GM19372 (cell line): ENCODE data around the gene ULK2.
"Not testable (repeated sequence)": the region's sequence is repeated elsewhere in the genome, so short reads cannot be mapped to it uniquely, and the experiment has no call there.

Experiments
- ATAC-seq: cut with Tn5 transposase; IDR thresholded peaks from one replicate; pipeline ENCODE4 v1.9.1; 2021; ENCODE audit warnings: mild to moderate bottlenecking, low read depth, moderate library complexity; ENCODE audit not compliant: unreplicated experiment

ULK2 gene

DNA sequence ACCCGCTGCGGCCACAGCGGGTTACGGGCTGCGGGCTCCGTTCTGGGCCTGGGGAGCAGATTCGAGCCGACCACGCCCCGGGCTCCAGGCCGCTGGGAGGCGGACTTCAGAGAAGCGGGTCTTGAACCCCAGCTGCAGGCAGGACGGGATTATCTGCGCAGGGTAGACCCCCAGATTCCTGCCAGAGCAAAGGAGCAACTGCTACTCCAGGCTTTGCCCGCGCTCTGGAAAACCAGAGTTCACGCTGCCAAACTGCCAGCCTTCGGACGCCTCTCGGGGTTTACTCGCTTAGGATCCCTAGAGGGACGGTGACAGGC lies 301 bp upstream of the ULK2 start:
- no peak for ATAC-seq

DNA sequence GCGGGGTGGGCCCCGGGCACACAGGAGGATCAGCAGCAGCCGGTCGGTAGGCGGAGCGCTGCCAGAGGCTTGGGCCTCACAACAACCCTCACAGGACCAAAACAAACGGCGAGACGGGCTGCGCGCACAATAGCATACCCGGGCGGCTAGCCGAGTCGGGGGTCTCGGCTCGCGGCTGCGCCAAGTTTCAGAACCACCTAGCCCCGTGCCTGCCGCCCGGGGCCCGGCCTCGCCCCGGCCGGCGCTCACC lies 732 bp downstream of the ULK2 start:
- ATAC-seq = no peak

DNA sequence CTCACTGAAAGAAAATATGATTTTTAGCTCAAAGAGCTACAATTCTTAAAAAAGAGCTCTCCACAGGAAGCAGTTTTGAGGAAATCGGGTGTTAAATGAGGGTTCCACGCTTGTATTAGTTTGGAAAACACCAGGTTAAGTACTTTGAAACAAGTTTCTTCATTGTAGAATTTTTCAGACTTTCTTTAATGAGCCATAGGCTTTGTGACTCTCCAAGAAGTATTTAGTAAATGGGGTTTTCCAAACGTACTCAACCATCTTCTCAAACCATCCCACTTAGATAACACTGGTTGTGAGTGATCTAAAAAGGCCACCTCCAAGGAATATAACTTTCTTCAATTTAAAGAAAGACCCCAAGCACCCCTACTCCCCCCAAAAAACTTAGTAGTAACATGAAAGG lies 2.7 kb downstream of the ULK2 start:
- ATAC-seq = no peak

DNA sequence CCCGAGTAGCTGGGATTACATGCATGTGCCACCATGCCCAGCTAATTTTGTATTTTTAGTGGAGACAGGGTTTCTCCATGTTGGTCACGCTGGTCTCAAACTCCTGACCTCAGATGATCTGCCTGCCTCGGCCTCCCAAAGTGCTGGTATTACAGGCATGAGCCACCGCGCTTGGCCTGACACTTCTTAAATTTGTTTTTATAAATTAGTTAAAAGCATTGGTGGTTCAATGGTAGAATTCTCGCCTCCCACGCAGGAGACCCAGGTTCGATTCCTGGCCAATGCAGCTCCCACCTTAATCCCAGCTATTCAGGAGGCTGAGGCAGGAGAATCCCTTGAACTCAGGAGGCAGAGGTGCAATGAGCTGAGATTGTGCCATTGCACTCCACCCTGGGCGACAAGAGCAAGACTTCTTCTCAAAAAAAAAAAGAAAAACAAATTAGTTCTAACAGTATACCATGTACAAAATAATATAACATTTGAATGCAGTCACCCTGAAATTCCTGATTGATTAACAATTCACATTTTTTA lies 7.0 kb downstream of the ULK2 start:
- ATAC-seq = not testable (repeated sequence)

DNA sequence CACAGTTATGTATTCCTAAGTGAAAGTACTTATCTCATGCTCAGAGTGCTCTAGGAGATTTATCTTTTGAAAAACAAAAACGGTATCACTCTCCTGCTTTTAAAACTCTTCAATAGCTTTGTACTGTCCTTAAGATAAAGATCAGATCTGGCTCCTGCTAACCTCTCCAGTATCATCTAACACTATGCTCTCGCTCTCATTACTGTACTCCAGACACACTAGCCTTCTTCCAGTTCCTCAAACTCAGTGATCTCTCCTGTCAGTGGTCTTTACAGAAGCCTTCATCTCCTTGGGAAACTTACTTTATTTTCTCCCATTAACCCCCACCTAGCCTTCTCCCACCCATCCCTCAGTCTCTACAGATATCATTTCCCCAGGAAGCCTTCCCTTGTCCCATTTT lies 10.1 kb downstream of the ULK2 start:
- no peak for ATAC-seq

DNA sequence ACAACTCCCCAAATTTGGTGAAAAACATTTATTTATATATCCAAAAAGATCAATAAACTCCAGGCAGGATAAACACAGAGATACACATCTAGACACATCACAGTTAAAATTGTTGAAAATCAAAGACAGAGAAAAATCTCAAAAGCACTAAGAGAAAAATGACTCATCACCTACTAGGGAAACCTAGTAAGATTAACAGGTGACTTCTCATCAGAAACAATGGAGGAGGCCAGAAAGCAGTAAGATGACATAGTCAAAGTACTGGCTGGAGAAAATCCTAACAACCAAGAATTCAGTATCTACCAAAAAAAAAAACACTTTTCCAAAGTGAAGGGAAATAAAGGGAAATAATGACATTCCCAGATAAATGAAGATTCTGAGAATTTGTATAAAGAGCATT lies 33.8 kb downstream of the ULK2 start:
- ATAC-seq = no peak

DNA sequence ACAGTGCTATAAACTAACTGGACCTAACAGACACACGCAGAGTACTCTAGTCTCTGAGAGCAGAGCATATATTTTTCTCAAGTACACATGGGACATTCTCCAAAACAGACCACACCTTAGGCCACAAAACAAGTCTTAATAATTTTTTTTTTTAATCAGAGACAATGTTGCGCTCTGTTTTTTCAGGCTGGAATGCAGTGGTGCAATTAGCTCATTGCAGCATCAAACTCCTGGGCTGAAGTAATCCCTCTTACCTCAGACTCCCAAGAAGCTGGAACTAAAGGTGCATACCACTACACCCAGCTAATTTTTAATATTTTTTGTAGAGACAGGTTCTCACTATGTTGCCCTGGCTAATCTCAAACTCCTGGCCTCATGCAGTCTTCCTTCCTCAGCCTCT lies 37.7 kb downstream of the ULK2 start:
- ATAC-seq = no peak

DNA sequence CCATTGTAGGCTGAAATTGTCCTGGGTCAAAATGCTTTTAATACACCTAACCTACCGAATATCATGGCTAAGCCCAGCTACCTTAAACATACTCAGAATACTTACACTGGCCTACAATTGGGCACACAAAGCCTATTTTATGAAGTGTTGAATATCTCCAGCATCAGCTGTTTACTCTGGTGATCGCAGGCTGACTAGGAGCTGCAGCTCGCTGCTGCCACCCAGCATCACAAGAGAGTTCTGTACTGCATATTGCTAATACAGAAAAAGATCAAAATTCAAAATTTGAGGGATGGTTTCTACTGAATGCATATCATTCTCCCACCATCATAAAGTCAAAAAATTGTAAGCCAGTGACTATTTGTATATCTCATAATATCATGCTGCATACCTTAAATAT lies 55.3 kb downstream of the ULK2 start:
- no peak for ATAC-seq

DNA sequence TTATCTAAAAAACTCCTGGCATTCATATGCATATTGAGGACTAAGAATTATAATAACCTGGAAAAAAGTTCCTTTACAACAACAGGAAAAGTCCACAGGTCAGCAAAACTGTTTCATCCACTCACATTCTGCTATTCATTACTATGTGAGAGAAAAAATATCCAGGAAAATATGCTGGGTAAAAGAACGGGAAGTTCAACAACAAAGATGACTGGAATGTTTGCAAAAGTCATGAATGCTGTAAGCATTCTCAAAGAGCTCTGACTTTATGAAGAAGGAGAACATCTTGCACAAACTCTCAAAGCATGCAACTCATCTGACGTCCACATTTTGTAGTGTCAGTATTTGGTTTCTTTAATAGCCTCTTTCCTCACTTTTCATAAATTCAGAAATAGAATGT lies 62.7 kb downstream of the ULK2 start:
- no peak for ATAC-seq

DNA sequence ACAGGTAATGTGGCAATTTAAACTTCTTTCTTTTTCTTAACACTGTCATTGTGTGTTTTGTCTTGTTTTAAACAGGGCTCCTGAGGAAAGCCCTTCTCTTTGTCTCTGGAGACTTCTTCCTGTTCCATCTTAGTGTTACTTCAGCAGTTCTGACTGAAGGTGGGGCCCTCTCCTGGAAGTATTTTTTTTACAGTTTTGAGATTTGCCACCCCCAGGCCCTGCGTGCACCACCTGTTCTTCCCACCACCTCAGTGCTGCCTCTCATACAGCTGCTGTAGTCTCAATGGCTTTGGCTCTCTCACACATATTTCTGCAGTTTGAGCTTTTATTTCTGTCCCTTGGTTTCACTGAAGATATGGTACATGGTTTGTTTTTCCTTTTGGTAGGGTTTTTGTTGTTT lies 67.2 kb downstream of the ULK2 start:
- ATAC-seq = no peak

DNA sequence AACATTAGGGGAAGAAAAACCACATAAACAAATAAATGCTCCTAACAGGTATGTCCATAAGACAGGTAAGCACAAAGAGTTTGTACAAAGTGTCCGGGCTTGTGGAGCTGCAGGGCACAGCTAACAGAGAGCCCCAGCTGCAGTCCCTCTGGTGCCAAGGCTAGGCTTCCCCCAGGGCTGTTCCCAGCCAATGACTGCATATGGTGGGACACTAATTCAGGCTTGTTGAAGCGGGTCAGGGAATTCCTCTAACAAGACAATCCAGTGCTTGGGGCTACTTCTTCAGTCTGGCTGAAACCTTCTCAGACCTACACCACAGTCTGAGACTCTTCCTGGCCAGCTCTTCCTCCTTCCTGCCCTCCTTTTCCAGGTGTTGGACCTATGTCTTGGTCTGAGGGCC lies 67.9 kb downstream of the ULK2 start:
- no peak for ATAC-seq

DNA sequence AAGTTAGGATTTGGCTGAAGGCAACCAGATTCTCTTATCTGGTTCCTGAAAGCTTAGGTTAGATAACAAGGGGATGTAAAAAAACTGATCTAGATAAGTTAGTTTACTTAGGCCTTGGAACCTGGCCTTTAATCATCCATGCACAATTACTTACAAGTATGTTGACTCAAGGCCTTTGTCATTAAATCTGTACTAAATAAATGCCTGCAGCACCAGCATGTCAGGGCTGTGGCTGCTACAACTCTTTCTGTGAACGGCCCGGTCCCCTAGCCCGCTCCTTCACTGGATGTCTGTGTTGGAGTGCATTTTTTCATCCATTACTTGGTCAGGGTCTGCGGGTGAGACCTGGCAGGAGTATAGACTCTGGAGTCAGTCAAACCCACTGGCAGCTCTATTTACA lies 71.3 kb downstream of the ULK2 start:
- no peak for ATAC-seq

DNA sequence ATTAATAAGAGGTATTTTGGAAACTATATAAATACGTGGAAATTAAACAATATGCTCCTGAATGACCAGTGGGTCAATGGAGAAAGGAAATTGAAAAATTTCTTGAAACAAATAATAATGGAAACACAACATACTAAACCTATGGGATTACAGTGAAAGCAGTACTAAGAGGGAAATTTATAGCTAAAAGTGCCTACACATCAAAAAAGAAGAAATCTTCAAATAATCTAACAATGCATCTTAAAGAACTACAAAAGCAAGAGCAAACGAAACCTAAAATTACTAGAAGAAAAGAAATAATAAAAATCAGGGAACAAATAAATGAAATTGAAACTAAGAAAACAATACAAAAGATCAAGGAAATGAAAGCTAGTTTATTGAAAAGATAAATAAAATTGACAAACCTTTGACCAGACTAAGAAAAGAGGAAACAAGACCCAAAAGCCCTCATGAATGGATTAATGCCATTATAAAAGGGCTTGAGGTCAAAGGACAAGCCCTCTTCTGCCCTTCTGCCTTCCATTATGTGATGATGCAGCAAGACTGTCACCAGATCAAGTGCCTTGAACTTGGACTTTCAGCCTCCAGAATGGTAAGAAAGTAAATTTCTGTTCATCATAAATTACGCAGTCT lies 75.7 kb downstream of the ULK2 start:
- ATAC-seq = no peak

DNA sequence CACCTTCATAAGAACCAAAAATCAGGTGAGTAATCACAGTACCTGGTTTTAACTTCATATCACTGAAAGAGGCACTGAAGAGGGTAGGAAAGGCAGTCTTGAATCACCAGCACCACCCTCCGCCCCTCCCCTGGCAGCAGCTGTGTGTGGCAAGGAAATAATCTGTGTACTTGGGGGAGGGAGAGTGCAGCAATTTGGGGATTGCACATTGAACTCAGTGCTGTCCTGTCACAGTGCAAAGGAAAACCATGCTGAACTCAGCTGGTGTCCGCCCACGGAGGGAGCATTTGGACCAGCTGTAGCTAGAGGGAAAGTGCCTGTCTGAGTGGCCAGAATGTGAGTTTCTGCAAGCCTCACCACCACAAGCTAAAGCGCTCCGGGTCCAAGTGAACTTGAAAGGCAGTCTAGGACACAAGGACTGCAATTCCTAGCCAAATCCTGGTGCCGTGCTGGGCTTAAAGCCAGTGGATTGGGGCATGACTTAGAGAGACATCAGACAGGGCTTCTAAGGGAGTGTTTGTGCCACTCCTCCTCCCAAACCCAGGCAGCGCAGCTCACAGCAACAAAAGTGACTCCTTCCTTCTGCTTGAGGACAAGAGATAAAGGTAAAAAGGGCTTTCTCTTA lies 79.9 kb downstream of the ULK2 start:
- ATAC-seq = no peak

DNA sequence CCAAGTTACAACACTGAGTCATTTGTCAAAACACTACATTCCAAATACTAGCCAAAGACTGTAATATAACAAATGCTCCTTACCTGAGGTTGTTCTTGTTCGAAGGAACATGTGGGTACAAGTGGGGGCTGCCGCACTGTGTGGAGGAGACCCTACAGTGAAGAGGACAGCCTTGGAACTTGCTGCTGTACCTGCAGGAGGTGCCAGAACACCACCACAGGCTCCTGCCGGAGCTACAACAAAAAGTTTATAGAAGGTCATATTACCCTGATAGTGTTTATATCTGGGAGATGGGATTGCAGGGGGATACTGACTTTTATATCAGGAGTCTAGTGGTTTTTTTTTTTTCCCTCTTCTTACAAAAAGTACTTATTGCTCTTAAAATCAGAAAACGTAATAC lies 81.9 kb downstream of the ULK2 start:
- ATAC-seq = no peak

DNA sequence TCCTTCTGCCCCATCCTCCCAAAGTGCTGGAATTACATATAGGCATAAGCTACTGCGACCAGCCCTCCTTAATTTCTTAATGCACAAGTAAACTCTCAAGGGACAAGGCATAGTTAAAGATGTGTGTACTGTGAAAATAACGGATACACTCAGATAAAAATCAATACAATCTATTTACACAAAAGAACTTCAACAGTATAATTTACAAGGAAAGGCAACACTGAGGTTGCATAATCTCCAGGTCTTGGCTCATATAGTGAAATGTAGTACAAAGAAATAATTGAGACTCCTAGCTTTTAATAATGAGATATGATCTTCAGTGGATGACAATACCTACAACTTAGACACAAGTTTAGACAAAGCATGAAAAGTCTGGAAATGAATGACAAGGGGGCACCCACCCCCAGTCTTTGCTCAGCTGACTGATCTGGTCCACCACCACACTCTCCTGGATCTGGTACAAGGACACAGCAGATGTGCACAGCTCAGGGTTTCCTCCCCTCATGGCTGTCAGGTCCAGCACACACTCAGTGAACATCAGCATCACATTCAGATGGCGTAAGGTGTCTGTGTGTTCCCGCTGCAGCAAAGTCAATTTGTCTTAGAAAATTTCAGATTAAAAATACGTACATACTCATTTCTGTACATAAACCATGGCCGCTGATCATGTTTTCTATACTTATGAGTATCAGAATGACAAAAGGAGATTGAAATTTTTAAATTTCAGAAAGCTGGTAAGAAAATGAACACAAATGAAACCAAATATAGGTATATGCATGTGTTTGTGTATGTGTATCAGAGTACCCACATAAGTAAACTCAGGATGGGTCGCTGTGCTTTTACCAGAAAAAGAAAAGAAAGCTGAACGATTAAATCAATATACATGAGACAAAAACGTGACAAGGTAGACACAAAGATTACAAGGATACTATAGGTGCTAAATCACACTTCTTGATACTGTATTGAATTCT lies 86.0 kb downstream of the ULK2 start:
- ATAC-seq = no peak

DNA sequence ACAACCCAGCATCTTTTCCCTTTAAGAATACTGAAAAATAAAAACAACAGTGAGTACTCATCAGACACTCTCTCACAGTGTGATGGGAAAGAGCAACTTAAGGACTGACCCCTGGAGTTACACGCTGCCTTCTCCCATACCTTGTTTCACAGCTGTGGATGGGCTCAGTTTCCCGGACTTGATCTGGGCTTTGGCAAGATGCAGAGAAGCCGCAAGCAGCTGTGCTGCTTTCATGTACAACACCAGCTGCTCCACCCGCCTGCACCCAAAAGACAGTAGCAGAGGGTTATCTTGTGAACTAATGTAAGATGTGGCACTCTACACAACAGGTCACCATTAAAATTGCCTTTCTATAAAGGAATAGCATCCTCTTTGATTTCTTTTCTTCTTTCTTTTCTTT lies 86.9 kb downstream of the ULK2 start:
- no peak for ATAC-seq

DNA sequence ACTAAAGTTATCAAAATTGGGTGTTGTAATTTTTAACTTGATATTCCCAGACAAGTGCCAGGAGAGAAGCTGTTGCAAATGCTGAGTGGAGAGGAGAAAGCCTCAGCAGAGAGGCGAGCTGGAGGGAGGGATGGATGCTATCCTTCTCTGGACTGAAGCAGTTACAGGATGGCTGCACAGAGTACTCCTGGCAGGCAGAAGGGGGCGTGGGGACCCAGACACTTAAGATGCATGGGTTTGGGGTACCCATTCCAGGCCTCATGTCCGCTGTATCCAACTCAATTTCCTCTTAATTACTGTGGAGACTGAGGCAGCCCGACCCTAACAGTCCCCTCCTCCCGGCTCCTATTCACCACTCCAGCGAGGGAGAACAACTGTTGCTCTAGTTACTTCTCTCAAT lies 94.2 kb downstream of the ULK2 start:
- ATAC-seq = no peak

DNA sequence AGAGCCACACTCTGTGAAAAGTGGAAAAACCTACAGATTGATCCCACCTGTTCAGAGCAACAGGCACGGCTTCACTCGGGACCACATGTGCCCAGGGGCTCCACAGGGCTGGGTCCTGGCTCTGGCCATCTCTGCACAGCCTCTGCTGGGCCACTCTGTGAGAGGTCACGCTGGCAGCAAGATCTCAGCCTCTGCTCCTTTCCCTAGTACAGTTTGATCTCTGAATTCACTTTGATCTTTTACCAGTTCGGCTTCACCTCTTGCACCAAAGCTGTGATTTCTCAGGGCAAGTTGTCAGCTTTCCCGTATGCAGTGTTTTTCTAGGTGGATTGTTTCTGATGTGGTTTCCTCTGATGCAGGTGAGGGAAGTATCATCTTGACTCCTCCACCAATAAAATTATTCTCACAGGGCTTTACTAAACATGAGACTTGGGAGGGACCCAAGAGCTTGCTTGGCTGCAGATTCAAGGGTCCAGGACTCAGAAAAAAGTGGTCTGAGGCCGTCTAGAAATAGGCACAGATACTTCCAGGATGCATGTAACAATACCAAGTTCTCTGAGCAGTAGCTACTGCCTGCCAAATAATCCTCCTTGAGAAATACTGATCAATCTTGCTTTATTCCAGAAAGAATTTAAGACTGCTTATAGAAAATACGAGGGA lies 95.6 kb downstream of the ULK2 start:
- no peak for ATAC-seq

DNA sequence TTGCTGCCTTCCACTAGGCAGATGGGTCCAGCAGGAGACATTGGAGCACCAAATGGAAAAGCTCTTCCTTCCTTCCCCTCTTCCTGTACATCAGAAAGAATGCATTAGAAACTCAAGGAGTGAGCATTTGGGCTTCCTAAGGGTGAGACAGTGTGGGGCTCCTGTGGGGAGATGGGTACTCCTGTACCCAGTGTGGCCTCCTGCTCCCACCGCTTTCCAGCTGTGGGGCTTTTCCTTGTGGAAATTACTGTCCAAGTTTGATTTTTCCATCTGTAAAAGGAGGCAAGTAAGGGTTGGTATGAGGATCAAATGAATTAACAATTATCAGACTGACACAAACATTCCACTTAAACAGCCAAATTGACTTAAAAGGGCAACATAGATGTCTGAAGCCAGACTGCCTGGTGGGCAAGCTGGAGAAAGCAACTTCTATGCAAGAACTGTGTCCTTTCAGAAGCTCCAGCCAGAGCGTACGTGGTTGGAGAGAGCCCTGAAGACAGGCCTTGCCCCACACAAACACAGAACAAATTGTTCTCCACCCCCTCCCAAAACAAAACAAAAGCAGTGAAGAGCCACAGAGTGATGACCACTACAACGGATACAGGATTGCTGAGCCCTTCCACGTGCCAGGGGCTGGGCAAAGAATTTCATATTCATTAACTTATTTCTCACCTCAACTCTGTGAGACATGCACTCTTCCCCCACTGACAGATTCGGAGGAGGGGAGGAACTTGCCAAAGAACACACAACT lies 96.6 kb downstream of the ULK2 start:
- ATAC-seq = no peak
